NCI-H2227 (cell line): Measurements from ENCODE around the gene CYP19A1.
"Not testable (repeated sequence)": the region's sequence is repeated elsewhere in the genome, so short reads cannot be mapped to it uniquely, and the experiment has no call there.

Experiments
- DNase-seq: peaks from one replicate; lab custom pipeline; 2025; ENCODE audit not compliant: unreplicated experiment; lab: John Stamatoyannopoulos, UW

CYP19A1 gene

GRCh38 chr15:51223771-51224229, 114.6 kb downstream of the CYP19A1 start:
- no peak for DNase-seq

- DNase-seq = no peak
Observed at GRCh38 chr15:51218299-51218938, 120.0 kb downstream of the CYP19A1 start.

DNA sequence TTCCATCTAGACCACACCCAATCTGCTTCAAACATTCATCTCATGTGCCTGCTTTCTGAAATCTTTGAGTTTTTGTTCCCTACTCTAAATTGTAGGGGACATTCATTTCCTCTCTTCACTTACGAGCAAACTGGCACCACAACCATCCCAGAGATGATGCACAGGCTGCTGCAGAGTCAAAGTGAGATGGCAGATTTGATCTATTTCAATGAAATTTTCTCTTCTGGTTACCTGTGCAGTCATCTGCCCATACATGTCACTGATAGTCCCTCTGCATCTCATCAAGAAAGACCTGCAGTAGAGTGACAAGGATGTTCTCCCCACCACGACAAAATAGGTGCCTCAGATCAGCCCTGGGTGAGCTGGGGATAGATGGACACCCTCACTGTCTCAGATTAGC, 125.5 kb downstream of the CYP19A1 start:
- DNase-seq = no peak

DNA sequence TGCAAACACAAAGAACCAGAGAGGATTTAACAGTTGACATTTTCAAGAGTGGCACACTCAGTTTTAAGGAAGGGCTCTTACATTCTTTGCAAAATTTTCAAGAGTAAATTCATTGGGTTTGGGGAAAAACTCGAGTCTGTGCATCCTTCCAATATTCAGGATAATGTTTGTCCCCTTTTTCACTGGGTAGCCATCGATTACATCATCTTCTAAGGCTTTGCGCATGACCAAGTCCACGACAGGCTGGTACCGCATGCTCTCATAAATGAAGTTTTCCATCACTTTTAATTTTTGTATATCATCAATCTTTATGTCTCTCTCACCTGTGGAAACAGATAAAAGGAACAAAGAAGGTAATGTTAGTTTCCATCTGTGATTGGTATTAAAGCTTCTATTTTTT, 126.2 kb downstream of the CYP19A1 start:
- DNase-seq = no peak

- no peak for DNase-seq
Observed at GRCh38 chr15:51205050-51205975, 133.1 kb downstream of the CYP19A1 start.

GRCh38 chr15:51203797-51204196, 134.6 kb downstream of the CYP19A1 start:
- no peak for DNase-seq

DNA sequence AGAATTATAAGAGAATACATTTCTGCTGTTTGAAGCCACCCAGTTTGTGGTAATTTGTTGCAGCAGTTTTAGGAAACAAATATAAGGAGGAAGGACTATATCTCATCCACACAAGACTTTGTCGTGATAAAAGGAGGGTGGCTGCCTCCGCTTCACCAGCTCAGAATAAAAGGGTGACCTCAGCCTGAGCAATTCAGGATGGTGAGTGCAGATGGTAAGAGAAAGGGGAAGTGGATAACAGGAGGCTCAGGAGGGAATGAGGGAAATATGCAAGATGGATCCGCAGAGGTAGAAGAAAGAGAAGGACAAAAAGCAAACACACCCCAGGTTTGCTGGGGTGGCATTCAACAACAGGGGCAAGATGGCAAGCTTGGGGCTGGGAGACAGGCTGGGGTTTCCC, 135.6 kb downstream of the CYP19A1 start:
- no peak for DNase-seq

GRCh38 chr15:51201581-51201980, 136.8 kb downstream of the CYP19A1 start:
- DNase-seq = no peak

GRCh38 chr15:51200792-51201191, 137.6 kb downstream of the CYP19A1 start:
- DNase-seq = no peak

DNA sequence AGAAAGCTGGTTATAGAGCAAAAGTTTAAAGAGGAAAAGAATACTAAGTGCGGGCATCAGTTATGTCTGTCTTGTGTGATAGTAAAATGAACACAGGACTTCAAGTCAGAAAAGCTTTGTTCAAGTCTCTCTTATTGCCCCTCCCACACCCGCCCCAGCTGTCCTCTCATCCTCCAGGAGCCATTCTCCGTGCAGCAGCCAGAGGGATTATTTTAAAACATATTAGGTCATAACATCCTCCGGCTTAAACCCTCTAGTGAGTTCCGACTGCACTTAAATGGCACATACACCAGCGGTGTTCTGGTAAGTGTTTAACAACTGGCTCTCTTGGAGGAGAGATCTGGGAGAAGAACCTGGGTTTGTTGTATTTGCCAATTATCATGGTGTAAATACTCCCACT, 138.9 kb downstream of the CYP19A1 start:
- DNase-seq = no peak

- no peak for DNase-seq
Observed at GRCh38 chr15:51198701-51199232, 139.6 kb downstream of the CYP19A1 start.

GRCh38 chr15:51195459-51195858, 142.9 kb downstream of the CYP19A1 start:
- no peak for DNase-seq

- DNase-seq = no peak
Observed at GRCh38 chr15:51193979-51194378, 144.4 kb downstream of the CYP19A1 start.

- DNase-seq = no peak
Observed at GRCh38 chr15:51193526-51193925, 144.9 kb downstream of the CYP19A1 start.

- peak; percentile 84 for DNase-seq
Observed at GRCh38 chr15:51192521-51193280, 145.7 kb downstream of the CYP19A1 start.

- no peak for DNase-seq
Observed at GRCh38 chr15:51191766-51192165, 146.6 kb downstream of the CYP19A1 start.

- no peak for DNase-seq
Observed at GRCh38 chr15:51191072-51191670, 147.2 kb downstream of the CYP19A1 start.

DNA sequence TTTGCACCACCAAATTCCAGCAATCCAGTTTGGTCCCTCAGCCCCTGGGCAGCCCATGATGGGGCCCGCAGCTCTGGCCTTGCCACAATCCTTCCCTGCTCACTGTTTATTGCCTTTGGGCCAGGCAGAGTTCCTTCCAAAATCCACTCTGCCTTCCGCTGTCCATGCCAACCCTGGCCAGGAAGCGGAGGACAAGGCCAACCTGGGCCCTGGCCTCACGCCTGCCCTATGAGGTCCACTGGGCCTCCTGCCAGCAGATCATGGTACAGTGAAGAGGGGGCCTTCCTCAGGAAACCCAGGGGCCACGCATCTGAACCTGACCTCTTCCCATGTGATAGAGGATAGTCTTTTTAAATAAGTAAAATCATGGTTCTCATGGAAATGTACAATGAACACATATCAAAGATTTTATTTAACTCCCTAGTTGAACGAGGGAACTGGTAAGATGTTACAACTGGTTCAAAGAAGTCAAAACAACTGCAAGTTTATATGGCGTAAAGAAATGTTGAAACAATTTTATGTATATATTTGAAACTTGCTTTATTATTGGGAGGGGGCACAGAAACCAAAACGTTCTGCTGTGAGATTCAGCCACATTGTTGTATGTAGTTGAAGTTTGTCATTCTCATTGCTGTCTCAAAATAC, 147.8 kb downstream of the CYP19A1 start:
- DNase-seq = no peak

- no peak for DNase-seq
Observed at GRCh38 chr15:51189669-51190385, 148.6 kb downstream of the CYP19A1 start.

DNA sequence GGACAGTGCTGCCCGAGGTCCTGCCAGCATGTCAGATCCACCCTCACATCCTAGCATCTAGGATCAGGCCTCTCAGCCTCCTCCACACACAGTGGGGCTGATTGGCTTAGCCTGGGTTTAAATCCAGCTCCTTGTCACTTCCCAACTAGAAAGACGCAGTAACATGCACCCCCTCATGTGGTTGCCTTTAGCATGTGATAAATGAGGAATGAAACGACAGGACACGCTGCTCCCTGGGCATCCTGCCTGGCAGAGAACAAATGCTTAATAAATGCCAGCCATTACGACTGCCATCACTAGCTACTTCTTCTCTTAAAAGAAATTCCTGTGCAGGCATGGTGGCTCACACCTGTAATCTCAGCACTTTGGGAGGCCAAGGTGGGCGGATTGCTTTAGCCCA, 149.6 kb downstream of the CYP19A1 start:
- not testable (repeated sequence) for DNase-seq
